Activated effector memory CD4-positive, alpha-beta T cell treated with anti-CD3 and anti-CD28 coated beads, Interleukin-2, amount 50 U/mL, for 16 hours (primary cell): ENCODE measurements around the gene KRT40.

Source experiments
- DNase-seq: peaks from one replicate; pipeline ENCODE4 v3.0.0-alpha.2; 2020

The KRT40 gene

DNA sequence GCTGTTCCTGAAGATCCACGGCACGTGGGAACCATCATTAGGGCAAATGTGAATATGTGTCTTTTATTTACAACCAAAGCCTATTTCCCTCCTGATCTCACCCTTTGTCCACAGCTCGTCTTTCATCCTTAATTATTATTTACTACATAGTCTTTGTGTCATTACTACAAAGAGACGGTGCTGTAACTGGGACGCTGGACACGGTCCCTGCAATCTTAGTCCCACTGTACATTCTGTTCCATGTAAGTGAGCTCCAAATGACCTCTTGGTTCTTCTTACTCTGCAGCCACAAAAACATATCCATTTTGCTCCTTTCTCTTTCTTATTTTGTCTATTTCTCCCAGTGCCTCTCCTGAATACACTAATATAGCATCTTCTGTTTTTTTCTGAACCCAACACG lies 34.0 kb downstream of the KRT40 start:
- no peak for DNase-seq

DNA sequence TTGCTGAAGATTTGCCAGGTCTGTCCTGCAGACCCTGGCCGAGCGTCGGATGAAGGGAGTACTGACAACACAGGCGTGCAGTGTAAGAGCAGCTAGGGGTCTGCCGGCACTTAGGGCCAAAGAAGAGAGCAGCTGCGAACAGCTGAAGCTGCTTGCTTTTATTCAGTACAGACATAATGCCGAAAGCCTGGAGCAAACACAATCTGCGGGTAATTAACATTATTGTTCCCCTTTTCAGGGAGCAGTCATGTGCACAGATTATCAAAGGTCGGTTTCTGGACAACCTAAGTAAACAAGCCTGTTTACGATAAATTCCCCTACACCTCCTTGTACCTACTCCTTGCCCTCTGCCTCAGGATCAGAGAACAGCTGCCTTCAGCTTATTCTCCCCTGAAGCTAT lies 34.7 kb downstream of the KRT40 start:
- DNase-seq = no peak

DNA sequence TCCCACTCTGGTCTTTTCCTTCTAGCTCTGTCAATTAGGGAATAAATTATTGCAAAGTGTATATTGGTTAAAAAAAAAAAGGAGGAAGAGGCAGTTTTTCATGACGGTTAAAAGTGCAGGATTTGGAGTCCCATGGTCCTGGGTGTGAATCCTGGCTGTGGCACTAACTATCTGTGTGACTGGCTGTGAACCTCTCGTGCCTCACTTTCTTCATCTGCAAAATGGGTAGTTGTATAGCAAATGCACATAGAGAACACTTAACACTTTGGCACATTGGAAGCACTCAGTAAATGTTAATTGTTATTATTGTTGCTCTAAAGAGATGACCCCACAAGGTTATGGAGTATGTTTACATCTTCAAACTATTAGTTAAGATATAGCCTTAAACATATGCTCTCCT lies 36.2 kb downstream of the KRT40 start:
- DNase-seq = no peak

DNA sequence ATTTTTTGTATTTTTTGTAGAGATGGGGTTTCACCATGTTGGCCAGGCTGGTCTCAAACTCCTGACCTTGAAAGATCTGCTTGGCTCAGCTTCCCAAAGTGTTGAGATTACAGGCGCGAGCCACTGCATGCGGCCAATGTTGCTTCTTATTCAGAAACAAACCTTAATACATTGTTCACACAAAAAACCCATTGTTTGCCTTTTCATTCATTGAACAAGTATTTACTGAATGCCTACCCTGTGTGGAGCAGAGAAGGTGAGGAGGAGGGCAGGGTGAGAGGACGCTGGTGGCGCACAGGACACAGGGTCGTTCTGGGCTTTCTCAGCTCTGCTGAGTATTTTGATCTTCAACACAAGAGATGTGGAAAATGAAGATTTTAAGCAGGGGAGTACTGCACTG lies 38.7 kb downstream of the KRT40 start:
- no peak for DNase-seq

DNA sequence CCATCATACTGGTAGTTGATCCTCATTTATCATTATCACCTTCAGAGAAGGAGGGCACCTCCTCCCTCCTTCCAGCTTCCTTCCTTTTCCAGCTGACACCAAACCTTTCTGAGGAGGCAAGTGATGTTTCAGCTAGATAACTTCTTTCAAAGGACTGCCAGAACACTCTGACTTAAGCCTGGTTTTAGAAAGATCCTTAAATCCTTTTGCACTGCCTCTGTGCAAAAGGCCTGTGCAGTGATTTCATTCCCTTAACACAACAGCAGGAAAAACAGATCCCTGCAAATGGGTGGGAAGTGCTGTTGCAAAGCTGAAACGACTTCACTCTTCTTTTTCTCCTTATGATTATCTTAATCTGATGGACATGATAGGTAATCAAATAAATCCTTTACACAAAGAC lies 39.6 kb downstream of the KRT40 start:
- DNase-seq = no peak

DNA sequence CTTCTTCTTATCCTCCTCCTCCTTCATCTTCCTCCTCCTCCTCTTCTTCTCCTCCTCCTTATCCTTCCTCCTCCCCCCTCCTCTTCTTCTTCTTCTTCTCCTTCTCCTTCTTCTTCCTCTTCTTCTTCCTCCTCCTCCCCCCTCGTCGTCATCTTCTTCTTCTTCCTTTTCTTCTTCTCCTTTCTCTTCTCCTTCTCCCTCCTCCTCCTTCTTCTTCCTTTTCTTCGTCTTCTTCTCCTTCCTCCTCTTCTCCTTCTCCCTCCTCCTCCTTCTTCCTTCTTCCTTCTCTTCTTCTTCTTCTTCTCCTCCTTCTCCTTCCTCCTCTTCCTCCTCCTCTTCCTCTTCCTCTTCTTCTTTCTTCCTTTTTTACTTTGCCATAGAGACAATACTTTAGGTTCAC lies 41.6 kb downstream of the KRT40 start:
- DNase-seq = no peak

DNA sequence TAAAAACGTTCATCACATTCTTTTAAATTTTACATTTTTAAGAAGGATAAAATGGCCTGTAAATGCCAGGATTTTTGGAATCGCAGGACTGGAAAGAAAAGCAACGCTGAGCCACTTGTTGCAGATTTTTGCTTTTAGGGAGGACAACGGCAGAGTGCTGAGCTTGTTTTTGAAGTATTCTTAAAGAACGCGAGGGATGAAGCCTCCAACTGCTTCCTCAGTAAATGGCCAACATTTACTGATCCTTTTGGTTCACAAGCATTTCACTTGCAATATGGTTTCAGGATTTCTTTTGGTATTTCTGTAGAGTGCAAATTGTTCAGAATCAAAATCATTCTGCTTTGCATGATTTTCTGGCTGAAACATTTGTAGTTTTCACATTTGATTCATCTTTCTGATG lies 43.9 kb downstream of the KRT40 start:
- DNase-seq = no peak

DNA sequence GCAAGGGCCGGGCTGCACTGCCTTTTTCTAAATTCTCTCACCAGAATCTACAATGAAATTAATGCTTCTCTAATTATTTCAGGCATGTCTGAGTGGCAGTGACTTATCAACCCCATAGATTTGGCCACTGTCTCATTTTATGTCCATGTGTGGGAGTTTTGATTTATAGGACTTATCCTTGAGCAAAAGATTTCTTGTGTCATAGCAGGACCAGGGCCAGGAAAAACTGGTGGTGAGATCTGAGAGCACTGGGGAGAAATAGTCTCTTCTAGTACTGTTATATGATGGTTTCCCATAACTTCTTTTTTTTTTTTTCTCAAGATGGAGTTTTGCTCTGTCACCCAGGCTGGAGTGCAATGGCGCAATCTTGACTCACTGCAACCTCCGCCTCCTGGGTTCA lies 45.1 kb downstream of the KRT40 start:
- DNase-seq = no peak

DNA sequence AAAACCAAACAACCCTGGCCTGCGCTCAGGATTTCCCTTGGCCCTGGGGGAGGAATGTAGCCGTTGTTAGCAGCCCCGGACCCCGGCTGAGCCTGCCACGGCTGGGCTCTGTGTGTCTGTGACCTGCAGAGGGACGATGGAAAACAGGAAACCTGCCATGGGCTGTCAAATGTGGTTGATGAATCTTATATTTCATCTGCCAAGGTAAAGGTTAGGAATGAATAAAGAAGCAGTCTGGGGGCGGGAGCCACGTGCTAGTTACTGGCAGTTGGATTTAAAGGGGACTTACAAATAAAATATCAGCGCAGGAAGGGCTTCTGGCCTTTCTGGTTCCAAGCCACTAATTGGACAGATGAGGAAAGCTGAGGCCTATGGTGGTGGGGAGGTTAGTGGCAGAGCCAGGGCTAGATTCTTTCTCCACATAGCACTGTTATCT lies 46.7 kb downstream of the KRT40 start, which contains the start of gene KRT23:
KRT23 (minus strand) TSS at position 263 of the 436 bp plus-strand sequence. CDS start 1,043 bp downstream, outside the sequence.
- DNase-seq = no peak

DNA sequence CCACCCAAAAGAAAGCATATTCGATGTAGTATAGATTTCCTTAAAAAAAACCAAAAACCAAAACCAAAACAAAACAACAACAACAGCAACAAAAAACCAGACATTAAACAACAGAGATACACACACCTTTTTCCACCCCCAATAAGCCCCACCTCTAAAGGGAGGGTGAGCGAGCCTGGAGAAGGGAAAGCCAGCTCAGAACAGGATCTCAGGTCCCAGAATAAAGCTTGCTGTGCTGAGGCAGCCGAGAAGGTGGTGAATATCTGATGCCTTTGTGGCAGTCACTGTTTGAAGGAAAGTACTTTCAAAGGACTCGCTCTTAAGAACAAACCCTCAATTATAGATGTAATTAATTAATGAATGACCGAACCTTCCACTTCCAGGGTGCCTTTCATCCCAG lies 47.1 kb downstream of the KRT40 start:
- DNase-seq = no peak

DNA sequence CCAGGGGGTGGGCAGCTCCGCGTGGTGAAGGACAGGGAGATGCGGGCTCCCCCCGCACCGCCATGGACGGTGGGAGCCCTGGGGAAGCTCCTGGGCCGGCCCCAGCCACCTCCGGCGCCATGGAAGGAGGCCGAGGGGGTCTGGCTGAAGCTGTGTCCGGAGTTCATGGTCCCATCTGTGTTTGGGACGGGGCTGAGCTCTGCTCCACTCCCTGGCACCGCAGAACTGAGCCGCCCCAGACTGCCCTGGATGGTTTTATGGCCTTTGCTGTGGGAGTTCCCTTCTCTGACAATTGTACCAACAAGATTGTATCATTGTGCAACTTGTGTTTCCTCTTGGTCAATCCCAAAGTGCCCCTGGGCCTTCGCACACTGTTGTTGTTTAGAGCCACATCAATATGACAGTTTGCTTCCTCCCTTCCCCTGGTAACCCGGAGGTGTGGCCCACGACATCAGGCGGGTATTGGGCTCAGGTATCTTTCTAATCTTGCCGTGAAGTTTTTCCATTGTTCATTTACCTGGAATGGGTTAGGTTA lies 47.6 kb downstream of the KRT40 start:
- no peak for DNase-seq

DNA sequence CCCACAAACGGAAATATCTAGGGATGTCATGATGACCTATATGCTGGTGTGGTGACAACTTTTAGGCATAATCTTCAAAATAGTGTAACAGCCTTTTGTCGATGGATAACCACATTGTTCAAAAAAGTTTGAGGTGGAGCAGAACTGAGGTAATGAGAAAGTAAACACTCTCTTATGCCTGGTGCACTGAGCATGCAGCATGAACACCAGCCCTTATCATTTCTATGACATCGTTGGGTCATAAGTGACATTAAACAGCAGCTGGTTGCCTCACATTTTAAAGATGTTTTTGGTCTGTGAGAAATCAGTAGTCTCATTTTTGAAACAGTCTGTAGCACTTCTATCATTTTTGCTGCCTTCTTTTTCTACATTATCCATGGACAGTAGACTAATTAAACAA lies 48.5 kb downstream of the KRT40 start:
- no peak for DNase-seq

DNA sequence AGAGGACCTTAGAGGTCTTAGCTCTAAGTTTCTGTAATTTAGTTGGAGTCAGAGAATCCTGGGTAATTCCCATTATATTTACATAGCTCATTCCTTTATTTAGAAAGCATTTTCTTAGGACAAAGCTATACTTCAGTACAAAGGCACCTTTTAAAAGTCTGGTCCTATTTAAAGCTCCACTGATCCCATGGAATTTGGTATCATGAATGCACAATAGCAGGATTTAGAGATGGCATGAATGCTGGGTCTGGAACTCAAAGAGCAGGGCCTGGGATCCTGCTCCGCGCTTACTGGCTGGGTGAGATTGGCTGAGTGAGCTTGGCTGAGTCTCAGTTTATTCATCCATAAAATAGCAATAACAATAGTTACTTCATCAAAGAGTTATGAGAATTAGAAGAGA lies 51.5 kb downstream of the KRT40 start:
- no peak for DNase-seq

DNA sequence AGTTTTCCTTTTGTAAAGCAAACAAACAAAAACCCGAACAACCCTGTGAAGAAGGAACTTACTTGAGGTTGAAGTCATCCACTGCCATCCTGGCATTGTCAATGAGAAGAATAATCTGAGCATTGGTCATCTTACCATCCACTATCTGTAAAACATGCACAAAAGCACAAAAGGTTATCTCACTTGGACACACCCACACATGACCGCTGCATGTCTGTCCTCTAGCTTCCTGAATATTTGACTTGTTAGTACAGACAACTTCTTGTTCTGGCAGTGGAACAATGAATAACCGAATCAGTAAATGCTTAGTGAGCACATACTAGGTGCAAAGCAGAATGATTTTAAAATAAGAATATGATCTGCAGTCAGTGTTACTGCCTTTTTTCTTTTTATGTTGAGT lies 52.8 kb downstream of the KRT40 start:
- no peak for DNase-seq
